ENCODE measurements around the gene CLK4.
"Not testable (repeated sequence)": the region's sequence is repeated elsewhere in the genome, so short reads cannot be mapped to it uniquely, and the experiment has no call there.

CLK4 gene

DNA sequence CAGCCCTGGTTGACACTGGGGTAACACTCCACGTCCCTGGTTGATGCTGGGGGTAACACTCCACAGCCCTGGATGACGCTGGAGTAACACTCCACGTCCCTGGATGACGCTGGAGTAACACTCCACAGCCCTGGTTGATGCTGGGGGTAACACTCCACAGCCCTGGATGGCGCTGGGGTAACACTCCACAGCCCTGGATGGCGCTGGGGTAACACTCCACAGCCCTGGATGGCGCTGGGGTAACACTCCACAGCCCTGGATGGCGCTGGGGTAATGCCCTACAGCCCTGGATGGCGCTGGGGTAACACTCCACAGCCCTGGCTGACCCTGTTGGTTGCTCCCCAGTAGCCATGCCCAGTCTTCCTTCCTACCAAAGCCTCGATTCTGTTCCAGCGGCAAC is 41.4 kb downstream of the CLK4 start:
- not testable (repeated sequence) for DNase-seq

DNA sequence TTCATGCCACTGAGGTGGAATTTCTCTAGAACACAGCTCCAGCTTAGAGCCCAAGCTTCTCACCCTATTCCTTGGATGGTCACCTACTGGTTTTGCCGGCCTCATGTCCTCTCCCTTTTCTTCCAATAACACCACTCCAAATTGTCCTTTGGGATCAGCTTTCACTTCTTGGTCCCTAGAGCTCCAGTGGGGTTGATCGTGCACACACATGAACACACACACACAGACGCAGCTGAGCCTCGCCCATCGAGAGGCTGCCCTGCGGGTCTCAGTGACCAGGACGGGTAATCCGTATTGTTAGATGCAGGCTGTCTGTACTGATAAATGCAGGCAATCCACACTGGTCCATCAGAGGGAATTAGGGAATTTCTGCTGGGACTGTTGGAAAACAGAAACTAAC is 43.6 kb downstream of the CLK4 start:
- DNase-seq, result no peak

DNA sequence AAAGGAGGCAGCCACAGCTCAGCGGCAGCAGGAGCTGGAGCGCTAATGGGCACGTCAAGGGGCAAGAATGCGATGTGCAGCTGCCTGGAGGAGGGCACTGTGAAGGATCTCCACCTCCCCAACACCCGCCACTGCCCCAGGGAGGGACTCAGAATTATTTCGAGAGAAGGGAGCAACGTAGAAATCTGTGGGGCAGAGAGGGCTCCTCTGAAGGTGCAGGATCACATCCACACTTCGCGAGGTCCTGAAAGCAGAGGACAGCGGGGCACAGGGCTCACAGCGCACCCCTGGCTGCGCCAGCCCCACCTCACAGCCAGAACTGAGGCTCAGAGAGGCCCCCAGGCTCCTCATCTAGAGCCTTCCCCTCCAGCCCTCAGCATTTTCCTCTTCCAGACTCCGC is 44.6 kb downstream of the CLK4 start:
- DNase-seq, result no peak

DNA sequence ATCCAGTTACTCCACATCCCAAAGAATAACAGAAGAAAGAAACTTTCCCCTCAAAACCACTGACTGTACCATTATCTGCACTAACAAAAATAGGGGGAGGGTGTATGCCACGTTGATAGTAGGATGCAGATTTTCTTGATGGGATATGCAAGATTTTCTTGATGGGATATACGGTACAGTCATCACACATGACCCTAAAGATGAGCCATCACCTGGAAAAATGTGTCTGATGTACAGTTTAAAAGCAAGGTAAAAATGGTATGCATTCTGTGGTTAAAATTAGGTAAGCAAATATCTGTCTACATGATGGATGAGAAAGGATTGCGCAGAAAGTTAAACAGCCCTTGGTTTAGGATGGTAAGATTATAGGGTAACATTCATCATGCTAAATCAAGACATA is 45.2 kb downstream of the CLK4 start:
- DNase-seq, result no peak

DNA sequence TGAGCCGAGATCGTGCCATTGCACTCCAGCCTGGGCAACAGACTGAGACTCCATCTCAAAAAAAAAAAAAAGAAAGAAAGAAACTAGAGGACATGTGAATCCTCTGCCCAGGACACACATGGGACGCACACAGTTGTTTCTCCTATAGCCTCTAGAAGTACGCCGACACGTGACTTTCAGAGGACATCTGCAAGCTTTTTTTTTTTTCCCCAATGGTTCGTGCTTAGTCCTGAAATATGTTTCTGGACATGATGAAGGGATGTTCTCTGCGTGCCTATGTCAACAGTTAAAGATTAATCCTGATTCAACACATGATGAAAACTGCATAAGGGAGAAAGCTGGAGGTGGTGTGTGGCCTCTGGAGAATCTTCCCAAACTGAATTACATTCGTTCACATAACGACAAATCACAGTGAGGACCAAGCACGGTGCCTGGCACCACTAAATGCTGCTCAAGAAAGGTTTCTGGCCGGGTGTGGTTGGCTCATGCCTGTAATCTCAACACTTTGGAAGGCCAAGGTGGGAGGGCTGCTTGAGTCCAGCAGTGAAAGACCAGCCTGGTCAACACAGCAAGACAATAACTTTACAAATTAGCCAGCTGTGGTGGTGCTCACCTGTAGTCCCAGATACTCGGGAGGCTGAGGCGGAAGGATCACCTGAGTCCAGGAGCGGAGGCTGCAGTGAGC is 46.4 kb downstream of the CLK4 start:
- DNase-seq, result no peak

DNA sequence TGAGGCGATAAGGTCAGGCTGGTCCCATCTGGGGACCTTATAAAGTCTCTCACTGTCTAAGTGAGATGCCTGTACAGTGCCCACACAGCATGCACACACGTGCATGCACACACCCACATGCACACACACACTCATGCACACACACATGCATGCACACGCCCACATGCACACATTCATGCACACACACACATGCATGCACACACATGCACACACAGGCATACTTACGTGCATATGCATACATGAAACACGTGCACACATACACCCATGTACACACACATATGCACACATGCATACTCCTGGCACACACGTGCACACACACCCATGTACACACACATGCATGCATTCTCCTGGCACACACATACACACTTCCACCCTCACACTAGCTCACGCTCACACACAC is 48.9 kb downstream of the CLK4 start:
- no peak for DNase-seq

DNA sequence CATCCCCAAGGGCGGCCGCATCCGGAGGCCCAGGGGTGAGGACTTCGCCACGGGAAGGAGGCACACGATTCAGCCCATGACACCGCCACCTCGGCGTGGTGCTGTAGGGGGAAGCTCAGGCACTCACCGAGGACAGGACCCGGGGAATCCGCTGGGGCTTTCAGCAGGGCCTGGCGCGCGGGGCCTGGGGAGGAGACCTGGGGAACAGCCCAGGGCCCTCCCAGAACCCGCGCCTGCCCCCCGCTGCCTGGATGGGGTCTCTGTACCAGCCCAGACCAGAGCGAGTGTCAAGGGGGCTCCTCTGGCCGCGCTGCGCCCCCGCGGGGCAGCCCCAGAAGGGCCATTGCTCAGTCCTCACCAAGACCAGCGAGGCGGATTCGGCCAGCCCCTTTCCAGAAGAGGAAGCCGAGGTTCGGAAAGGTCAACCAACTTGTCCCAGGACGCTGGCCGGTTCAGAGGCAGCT is 49.4 kb downstream of the CLK4 start:
- DNase-seq, result no peak

DNA sequence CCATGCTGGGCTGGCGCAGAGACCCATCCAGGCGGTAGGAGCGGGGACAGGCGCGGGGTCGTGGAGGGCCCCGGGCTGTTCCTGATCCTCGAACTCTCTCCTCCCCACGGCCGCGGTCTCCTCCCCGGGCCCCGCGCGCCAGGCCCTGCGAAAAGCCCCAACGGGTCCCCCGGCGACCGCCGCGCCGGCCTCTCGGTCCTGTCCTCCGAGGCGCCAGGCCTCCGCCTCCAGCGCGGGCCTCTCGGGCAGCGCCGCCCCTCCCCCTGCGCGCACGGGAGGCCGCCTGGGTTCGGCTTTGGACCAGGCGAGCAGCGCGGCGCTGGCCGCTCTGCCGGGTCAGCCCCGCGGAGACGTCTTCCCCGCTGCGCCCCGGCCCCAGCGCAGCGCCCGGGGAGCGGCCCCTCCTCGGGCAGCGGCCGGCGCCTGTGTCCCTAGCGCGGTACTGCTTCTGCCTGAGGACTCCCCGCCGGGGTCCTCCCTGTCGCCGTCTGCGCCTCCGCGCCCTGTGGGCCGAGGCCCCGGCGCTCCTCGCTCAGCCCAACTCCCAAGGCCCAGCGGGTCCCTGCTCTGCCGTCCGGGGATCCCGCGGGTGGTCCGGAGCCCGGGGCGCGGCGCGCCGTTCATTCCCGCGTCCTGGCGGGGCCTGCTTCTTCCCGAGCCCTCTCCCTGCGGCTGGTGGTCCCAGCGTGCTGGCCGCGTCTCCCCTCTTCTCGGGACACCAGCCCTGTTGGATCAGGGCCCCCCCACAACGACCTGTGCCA is 50.1 kb downstream of the CLK4 start:
- no peak for DNase-seq

DNA sequence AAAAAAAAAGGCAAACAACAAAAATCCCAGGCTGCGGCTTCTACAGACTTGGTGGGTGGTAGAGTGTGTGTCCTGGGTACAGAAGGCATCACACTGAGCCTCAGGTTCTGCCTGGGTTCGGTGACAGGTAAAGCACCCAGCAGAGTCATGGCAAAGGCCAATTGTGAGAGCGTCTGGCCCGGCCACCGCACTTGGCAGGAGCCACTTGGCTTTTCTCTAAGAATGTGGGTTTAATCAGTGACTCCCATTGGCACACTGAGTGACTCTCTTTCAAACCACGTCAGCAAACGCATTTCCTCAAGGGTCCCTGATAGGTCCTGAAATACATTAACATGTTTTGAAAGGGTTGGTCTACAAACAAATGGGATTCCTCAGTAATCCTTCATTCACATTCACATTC is 53.6 kb downstream of the CLK4 start:
- DNase-seq, result no peak

DNA sequence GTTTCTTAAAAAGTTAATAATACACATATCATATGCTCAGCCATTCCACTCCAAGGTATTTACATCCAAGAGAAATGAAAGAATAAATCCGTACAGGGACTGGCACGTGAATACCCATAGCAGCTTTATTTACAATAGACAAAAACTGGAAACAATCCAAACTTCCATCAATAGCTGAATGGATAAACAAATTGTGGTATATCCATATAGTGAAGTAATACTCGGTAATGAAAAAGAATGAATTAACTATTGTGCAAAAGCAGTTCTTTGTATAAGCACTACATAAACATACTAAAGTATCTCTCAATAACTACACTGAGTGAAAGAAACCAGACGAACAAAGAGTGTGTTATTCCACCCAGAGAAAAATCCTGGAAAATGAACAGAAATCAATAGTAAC is 54.2 kb downstream of the CLK4 start:
- DNase-seq, result no peak

DNA sequence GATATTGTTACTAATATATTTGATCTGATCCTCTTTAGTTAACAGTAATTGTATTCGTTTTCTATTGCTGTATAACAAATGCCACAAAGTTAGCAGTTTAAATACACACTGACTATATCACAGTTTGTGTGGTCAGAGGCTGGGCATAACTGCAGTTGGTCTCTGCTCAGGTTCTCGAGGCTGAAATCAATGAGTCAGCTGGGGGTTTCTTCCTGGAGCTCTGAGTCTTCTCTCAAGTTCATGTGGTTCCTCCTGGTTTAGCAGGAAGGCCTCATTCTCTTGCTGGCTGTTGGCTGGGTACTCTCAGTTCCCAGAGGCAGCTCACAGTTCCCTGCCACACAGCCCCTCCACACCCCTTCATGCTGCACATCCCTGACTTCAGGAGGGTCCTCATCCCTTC is 57.4 kb downstream of the CLK4 start:
- DNase-seq, result no peak

DNA sequence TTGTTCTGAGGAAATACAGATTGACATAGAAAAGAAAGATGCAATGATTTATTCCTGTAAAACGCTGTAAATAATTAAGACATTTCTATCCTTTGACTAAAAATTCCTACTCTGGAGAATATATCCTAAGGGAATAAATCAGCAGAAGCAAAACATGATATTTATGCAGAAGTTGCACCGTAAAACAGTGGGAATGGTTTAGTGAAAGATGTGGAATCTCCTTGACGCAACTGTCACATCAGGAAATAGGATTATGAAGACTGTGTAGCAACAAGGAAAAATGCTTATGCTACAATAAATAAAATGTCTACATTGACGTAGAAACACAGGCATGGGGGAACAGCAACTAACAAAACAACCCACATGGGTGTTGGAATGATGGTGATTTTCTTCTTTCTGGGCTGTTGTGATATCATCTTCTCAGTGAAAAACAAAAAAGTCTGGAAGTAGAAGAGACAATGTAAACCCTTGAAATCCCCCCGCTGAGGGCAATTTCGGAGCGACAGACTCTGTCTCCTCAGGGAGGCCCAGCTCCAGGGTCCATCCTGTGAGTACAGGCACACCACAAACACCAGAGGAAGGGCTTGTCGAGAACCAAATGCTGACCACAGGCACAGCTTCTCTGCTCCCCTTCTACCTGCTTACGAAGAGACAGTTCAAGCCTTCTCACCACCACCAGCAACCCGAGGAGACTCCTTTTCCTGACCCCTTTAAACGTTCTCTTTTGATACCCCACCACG is 61.9 kb downstream of the CLK4 start:
- DNase-seq, result no peak

DNA sequence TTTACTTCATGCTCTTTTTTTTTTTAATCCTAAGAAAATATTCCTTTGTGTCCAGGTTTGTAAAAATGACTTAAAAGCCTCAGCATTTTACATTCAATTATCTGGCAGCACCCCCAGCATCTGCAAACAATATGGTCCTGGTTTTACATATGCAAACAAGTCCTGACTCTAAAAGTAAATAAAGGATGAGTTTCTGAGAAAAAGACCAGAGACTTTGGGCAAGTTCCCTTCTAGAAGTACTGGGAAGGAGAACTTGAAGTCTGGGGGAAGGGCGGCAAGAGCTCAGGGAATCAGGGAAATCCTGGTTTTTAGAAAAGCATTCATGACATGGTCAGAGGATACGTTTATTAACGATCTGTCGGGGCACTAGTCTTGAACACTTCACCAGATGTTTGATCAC is 62.5 kb downstream of the CLK4 start:
- DNase-seq, result no peak

DNA sequence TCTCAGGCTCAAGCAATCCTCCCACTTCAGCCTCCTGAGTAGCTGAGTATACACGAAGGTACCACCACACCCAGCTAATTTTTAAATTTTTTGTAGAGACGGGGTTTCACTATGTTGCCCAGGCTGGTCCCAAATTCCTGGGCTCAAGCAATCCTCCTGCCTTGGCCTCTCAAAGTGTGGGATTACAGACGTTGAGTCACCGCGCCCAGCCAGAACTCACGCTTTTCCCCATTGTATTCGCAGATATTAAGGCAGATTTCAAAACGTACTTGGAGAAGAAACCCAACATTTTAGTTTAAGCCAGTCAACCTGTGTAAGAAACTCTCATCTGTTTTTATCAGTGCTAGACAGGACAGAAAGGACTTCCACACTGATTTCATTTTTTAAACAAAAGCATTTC is 63.2 kb downstream of the CLK4 start:
- DNase-seq, result no peak

DNA sequence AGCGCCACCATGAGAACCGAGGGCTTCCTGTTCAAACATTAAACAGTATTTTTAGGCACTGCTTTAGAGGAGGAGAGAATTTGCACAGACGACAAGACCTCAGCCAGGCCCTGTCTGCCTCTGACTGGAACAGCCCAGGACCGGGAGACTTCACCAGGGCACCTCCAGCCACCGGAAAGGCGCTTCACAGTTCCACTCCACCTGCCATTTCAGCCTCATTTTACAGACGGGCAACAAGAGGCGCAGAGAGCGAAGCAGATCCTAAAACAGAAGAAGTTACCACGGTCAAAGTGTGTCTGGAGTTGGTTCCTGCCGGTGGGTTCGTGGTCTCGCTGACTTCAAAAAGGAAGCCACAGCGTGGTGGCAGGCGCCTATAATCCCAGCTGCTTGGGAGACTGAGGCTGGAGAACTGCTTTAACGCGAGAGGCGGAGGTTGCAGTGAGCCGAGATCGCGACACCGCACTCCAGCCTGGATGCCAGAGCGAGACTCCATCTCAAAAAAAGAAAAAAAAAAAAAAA is 65.0 kb downstream of the CLK4 start:
- no peak for DNase-seq

DNA sequence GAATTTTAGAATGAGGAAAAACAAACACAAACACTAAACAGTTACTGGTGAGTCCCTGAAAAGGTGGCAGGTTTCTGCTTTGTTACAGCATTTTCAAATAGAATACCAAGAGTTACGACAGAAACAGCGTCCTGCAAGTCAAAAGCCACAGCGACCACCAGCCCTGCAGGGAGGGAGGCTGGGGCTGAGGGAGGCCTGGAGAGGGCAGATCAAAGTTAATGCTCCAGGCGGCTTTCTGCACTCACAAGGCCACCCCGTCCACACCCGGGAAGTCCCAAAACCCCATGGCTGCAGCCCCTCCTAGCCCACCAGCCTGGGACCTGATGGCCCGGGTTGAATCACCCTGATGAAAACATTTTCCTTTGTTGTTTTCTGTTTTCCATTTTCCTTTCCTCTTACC is 65.9 kb downstream of the CLK4 start:
- no peak for DNase-seq

DNA sequence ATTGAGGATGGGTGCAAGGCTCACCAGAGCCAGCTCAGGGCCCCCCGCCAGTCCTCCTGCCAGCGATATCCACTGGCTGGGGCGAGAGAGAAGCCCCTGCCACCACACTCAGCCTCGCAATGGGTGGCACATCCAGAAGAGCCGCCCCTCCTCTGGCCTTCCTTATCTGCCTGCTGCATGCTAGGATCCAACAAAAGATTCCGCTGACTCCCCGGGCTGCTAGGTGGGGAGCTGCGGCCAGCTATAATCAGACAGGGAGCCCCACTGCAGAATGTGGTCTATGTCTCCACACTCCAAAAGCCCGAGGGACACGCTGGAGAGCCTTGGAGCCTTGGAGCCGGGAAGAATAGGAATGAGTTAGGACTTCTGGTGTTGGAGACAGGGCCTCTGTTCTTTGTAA is 69.4 kb downstream of the CLK4 start:
- DNase-seq, result no peak

DNA sequence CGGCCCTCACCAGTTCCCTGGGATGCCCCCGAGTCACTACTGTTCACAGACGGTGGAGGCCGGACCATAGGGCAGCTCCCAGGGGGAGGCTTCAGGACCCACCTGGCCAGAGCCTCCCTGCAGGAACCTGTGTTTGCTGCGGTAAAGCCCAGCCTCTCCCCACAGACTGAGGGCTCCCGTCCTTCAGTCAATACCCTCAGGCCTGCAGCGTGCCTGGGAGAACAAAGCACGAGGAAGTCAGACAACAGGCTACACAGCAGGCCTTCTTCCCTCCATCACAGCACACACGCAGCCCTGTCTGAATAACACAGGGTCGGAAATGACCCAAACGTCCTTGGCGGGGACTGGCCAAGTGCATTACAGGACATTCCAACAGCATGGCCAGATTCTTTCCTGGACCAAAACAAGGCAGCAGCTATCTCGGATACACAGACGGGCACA is 71.1 kb downstream of the CLK4 start:
- no peak for DNase-seq

DNA sequence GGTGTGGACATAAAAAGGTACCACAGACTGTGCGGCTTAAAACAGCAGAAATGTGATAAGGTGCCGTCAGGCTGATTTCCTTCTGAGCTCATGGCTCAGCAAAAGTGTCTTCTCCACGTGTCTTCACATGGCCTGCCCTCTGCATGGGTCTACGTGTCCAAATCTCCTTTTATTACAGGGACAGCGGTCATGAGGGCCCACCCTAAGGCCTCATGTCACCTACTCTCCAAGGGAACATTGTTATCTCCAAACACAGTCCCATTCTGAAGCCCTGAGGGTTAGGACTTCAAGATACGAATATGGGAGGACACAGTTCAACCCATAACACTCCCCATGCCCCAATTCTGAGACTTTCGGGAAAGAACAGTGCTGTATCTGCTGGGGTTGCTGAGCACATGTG is 71.8 kb downstream of the CLK4 start:
- DNase-seq, result no peak

DNA sequence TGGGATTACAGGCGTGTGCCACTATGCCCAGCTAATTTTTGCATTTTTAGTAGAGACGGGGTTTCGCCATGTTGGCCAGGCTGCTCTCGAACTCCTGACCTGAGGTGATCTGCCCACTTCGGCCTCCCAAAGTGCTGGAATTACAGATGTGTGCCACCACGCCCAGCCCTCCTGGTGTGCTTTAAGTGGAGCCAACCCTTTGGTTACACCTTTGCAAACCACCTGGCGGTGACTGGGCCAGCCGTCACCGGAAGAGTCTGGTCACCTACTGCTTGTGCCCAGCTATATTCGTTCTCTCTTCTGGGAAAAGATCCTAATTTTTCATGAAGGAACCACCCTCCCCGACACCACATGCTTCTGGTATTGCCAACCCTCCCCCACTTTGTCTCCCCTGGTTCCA is 72.5 kb downstream of the CLK4 start:
- DNase-seq, result no peak

DNA sequence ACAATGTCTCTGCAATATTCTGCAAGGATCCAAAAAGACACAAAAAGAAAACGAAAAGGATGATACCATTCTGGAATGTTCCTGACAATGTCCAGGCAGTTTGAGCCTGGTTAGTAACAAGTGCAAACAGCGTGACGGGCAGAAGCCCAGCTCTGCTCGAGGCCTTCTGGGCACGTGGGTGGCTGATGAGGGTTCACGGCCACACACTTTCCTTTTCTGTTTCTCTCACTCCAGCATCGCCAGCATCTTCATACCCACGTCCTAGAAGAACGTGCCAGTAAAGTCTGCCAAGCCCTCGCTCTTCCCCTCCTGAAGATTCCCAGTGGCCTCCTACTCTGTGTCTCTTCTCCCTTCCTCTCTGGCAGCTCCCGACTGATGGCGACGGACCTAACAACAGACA is 73.3 kb downstream of the CLK4 start:
- no peak for DNase-seq
